ENCODE measurements around the gene TRIM38.

- TF ChIP-seq CTCF (IDR thresholded peaks at IDR 0.05; ENCODE audit: extremely low read depth in 1 of 2, insufficient read depth in 1 of 2, low read depth in 1 of 2, low read length in 2 of 2) (no peak), EZH2 (IDR thresholded peaks at IDR 0.05; ENCODE audit: borderline replicate concordance, low read depth, low read length, severe bottlenecking) (no peak), POLR2AphosphoS5 (IDR thresholded peaks at IDR 0.05; ENCODE audit: insufficient read depth, low read depth, low read length) (no peak), POLR2A (IDR thresholded peaks at IDR 0.05; ENCODE audit: low read depth, low read length) (no peak), MYC (IDR thresholded peaks at IDR 0.05; ENCODE audit: low read depth, low read length) (no peak), MAX (IDR thresholded peaks at IDR 0.05; ENCODE audit: insufficient read depth, insufficient read length) (no peak)
Measured at GRCh38 chr6:26009817-26010216, 47.2 kb downstream of the TRIM38 start.

Data from endothelial cell of umbilical vein (primary cell).